D721Med (cell line): ENCODE data around the gene SH3BP2.

ENCODE experiments used
- DNase-seq: peaks from one replicate; pipeline ENCODE4 v3.0.0; 2011; ENCODE audit warnings: low spot score; ENCODE audit not compliant: insufficient read length
- FAIRE-seq: peaks from 2 replicates; lab custom pipeline; 2011; peaks lifted over from hg19 to GRCh38; lab: Jason Lieb, UNC
- CTCF ChIP-seq: IDR thresholded peaks from 2 replicates; pipeline ENCODE4 v1.5.1; 2012; ENCODE audit warnings: mild to moderate bottlenecking, control low read depth; ENCODE audit not compliant: insufficient read depth; ENCODE audit errors: missing control alignments

Gene SH3BP2

DNA sequence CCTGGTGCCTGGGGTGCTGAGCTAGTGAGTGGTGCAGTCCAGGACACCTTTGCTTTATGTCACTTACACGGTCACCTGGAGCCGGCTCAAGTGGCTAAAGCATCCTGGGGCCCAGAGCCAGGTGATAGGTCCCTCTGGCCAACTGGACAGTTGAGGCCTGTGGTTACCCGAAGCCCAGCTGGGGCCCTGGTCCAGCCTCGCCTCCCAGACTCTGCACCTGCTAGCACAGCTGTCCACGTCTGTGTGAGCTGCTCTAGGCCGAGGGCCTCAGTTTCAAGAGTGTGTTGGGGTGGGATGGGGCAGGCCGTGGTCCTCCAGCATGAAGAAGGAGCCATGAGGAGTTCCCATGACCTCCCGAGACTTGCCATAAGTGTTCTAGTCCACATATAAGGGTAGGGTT, 43.1 kb downstream of the SH3BP2 start:
- TF ChIP-seq CTCF = no peak
- no peak for FAIRE-seq
- DNase-seq = no peak

DNA sequence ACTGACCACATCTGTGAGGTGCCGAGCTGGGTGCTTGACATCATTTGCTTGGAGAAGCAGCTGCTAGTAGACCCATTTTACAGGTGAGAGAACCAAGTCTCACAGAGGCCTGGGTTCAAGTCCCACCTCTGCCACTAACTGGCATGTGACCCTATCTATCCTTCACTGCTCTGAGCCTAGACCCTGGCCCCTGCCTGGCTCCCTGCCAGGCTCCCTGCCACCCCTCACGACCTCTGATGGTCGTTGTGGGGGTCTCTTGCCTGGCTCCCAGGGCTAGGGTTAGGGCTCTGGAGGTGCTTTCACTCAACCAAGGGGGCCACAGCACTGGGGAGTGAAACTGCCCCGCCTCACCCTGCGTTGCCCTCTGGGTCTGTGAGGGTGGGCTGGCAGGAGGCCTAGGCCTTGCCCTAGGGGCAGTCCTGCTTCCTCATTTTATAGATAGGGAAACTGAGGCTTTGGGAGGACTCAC, 43.5 kb downstream of the SH3BP2 start:
- FAIRE-seq = no peak
- no peak for TF ChIP-seq CTCF
- no peak for DNase-seq

DNA sequence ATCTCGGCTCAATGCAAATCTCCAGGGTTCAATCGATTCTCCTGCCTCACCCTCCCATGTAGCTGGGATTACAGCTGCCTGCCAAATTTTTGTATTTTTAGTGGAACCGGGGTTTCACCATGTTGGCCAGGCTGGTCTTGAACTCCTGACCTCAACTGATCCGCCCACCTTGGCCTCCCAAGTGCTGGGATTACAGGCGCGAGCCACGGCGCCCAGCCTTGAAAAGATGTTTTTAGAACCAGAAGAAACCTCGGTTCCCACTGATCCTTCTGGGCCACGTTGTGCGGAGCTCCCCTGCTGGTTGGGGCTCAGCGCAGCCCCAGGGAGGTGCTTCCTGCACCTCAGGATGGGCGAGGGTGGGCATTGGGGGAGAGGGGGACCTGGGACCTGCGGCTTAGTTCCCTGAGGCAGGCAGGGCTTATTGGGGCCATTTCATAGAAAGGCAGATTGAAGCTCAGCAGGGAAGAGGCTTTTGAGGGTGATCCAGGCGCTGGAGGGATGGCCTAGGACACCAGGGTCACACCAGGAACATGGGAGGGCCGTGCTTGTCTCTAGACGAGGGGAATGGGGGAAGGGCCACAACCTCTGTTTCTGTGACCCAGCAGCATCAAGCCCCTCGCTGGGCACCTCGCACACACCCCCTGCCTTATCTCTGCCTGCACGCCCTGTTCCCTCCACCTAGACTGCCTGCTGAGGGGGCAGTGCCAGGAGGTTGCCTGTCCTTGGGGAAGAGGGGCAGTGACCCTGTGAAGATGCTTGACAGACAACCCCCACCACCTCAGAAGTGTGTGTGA, 44.4 kb downstream of the SH3BP2 start:
- peak; percentile 15 for DNase-seq
- TF ChIP-seq CTCF = no peak
- no peak for FAIRE-seq

DNA sequence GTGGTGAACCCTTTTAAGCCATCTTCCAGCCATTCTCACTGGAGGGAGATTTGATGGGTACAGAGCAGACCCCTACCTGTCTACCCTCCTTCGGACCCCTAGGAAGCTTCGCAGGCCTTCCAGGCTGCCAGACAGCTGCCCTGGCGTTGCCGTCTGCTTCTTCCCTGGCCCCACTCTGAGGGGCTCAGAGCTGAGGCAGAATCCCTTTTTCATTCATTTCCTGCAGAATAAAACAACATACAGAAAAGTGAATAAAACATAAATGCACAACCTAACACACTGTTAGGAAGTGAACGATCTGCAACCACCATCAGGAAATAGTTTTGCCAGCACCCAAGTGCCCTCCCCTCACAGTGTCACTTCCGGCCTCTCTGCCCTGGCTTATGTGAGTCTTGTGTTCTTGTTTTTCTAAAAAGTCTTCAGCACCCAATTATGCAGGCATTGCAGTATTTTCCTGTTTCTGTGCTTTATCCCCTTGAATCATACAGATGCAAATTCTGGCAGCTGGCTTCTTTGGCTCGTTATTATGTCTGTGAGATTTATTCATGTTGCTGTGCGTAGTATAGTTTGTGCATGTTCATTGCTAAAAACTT, 45.1 kb downstream of the SH3BP2 start:
- DNase-seq (no peak), FAIRE-seq (no peak)

GRCh38 chr4:2839060-2839459, 46.2 kb downstream of the SH3BP2 start:
- DNase-seq = no peak
- no peak for FAIRE-seq
- TF ChIP-seq CTCF = no peak

More for the DNA sequence above, 45.1 kb downstream of the SH3BP2 start:
- no peak for TF ChIP-seq CTCF

DNA sequence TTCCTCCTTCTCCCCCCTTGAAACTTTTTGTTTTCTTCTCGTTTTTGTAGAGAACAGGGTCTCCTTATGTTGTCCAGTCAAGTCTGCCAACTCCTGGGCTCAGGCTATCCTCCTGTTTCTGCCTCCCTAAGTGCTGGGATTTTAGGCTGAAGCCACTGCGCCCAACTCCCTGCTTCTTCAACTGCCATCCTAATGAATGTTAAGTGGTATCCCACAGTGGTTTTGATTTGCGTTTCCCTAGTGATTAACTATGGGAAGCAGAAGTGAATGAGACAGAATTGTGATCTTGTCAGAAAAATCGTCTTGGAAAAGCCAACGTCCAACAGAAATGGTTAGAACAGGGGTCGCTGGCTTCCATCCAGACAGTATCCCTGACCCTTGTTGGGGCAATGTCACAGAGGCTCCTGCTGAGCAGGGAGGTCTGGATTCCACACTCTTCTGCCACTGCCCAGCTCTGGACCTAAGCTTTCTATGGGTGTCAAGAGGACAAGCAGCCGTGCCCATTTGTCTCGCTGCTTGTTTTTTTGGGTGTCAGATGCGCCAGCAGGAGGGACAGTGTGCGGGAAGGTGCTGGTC, 49.9 kb downstream of the SH3BP2 start:
- DNase-seq (no peak), FAIRE-seq (no peak)
- TF ChIP-seq CTCF = no peak
